Stimulated activated CD4-positive, alpha-beta T cell treated with anti-CD3 and anti-CD28 coated beads, Interleukin-4, amount 100 ng/mL, for 24 hours (primary cell): Measurements from ENCODE around the gene HOXA13.

Source experiments
- DNase-seq: peaks from one replicate; pipeline ENCODE4 v3.0.0-alpha.2; 2020

The HOXA13 gene

GRCh38 chr7:27199849-27200760 is at the start of gene HOXA13:
HOXA13 (minus strand) TSS chr7:27200091; CDS start chr7:27200077, 14 bp downstream.
- no peak for DNase-seq

- DNase-seq = no peak
These were observed 49.2 kb upstream of the HOXA13 start for GRCh38 chr7:27248911-27249723.

GRCh38 chr7:27248427-27248806 is 48.5 kb upstream of the HOXA13 start:
- no peak for DNase-seq

- no peak for DNase-seq
These were observed 47.8 kb upstream of the HOXA13 start for GRCh38 chr7:27247452-27248426.

- DNase-seq = no peak
These were observed 47.1 kb upstream of the HOXA13 start for GRCh38 chr7:27247000-27247399.

GRCh38 chr7:27245798-27246691 is 46.2 kb upstream of the HOXA13 start:
- DNase-seq = no peak

- no peak for DNase-seq
These were observed 45.4 kb upstream of the HOXA13 start for GRCh38 chr7:27245124-27245797.

- no peak for DNase-seq
These were observed 44.7 kb upstream of the HOXA13 start for GRCh38 chr7:27244488-27245123.

GRCh38 chr7:27243340-27244163 is 43.7 kb upstream of the HOXA13 start:
- no peak for DNase-seq

- DNase-seq = peak; percentile 14
These were observed 42.9 kb upstream of the HOXA13 start, which contains the start of gene EVX1 for GRCh38 chr7:27242555-27243339. EVX1 (plus strand) TSS chr7:27242802; CDS start chr7:27243031, 229 bp downstream.

GRCh38 chr7:27242154-27242553 is 42.3 kb upstream of the HOXA13 start:
- no peak for DNase-seq

GRCh38 chr7:27241189-27242056 is 41.5 kb upstream of the HOXA13 start:
- no peak for DNase-seq

- no peak for DNase-seq
These were observed 40.3 kb upstream of the HOXA13 start for GRCh38 chr7:27240015-27240731.

GRCh38 chr7:27239387-27240014 is 39.6 kb upstream of the HOXA13 start:
- DNase-seq = no peak

GRCh38 chr7:27238979-27239386 is 39.1 kb upstream of the HOXA13 start:
- no peak for DNase-seq

GRCh38 chr7:27237735-27238334 is 37.9 kb upstream of the HOXA13 start:
- DNase-seq = no peak
